Measurements from ENCODE around the gene LIN37.

The LIN37 gene

DNA sequence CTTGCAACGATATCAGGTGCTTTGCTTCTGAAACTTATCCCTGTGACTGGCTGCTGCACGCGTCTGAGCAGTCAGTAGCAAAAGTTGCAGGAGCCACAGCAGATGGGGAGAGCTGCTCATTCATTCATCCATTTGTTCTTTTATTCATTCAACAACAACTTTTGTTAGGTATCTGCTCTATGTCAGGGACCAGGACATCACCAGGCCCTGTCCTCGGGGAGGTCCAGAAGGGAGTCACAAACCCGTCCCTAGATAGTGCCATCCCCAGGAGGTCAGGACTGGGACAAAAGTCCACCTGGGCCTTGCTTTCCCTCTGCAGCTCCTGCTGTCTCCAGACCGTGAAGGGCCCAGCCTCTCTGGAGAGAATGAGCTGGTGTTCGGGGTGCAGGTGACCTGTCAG lies 29.6 kb downstream of the LIN37 start:
- no peak for ATAC-seq
- TF ChIP-seq ZFP30 (CRISPR knock-in tag; IDR thresholded peaks at IDR 0.05) (no peak), ZFP3 (CRISPR knock-in tag; IDR thresholded peaks at IDR 0.05) (no peak), ISL1 (CRISPR knock-in tag; IDR thresholded peaks at IDR 0.05) (no peak), RARB (CRISPR knock-in tag; IDR thresholded peaks at IDR 0.05) (no peak), ZC3H10 (CRISPR knock-in tag; IDR thresholded peaks at IDR 0.05) (no peak), TCF4 (CRISPR knock-in tag; IDR thresholded peaks at IDR 0.05; ENCODE audit: borderline replicate concordance) (no peak), CSDC2 (CRISPR knock-in tag; IDR thresholded peaks at IDR 0.05) (no peak), SNAI2 (CRISPR knock-in tag; IDR thresholded peaks at IDR 0.05) (no peak), ZNF8 (CRISPR knock-in tag; IDR thresholded peaks at IDR 0.05) (no peak)
- TF ChIP-seq, protein P1, sequence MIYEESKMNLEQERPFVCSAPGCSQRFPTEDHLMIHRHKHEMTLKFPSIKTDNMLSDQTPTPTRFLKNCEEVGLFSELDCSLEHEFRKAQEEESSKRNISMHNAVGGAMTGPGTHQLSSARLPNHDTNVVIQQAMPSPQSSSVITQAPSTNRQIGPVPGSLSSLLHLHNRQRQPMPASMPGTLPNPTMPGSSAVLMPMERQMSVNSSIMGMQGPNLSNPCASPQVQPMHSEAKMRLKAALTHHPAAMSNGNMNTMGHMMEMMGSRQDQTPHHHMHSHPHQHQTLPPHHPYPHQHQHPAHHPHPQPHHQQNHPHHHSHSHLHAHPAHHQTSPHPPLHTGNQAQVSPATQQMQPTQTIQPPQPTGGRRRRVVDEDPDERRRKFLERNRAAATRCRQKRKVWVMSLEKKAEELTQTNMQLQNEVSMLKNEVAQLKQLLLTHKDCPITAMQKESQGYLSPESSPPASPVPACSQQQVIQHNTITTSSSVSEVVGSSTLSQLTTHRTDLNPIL (CRISPR knock-in tag; IDR thresholded peaks at IDR 0.05; ENCODE audit: low read depth): no peak
- TF ChIP-seq, protein P2, sequence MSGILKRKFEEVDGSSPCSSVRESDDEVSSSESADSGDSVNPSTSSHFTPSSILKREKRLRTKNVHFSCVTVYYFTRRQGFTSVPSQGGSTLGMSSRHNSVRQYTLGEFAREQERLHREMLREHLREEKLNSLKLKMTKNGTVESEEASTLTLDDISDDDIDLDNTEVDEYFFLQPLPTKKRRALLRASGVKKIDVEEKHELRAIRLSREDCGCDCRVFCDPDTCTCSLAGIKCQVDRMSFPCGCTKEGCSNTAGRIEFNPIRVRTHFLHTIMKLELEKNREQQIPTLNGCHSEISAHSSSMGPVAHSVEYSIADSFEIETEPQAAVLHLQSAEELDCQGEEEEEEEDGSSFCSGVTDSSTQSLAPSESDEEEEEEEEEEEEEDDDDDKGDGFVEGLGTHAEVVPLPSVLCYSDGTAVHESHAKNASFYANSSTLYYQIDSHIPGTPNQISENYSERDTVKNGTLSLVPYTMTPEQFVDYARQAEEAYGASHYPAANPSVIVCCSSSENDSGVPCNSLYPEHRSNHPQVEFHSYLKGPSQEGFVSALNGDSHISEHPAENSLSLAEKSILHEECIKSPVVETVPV (CRISPR knock-in tag; IDR thresholded peaks at IDR 0.05): no peak
- TF ChIP-seq, protein P3, sequence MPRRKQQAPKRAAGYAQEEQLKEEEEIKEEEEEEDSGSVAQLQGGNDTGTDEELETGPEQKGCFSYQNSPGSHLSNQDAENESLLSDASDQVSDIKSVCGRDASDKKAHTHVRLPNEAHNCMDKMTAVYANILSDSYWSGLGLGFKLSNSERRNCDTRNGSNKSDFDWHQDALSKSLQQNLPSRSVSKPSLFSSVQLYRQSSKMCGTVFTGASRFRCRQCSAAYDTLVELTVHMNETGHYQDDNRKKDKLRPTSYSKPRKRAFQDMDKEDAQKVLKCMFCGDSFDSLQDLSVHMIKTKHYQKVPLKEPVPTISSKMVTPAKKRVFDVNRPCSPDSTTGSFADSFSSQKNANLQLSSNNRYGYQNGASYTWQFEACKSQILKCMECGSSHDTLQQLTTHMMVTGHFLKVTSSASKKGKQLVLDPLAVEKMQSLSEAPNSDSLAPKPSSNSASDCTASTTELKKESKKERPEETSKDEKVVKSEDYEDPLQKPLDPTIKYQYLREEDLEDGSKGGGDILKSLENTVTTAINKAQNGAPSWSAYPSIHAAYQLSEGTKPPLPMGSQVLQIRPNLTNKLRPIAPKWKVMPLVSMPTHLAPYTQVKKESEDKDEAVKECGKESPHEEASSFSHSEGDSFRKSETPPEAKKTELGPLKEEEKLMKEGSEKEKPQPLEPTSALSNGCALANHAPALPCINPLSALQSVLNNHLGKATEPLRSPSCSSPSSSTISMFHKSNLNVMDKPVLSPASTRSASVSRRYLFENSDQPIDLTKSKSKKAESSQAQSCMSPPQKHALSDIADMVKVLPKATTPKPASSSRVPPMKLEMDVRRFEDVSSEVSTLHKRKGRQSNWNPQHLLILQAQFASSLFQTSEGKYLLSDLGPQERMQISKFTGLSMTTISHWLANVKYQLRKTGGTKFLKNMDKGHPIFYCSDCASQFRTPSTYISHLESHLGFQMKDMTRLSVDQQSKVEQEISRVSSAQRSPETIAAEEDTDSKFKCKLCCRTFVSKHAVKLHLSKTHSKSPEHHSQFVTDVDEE (CRISPR knock-in tag; IDR thresholded peaks at IDR 0.05): no peak
- TF ChIP-seq, protein P4, sequence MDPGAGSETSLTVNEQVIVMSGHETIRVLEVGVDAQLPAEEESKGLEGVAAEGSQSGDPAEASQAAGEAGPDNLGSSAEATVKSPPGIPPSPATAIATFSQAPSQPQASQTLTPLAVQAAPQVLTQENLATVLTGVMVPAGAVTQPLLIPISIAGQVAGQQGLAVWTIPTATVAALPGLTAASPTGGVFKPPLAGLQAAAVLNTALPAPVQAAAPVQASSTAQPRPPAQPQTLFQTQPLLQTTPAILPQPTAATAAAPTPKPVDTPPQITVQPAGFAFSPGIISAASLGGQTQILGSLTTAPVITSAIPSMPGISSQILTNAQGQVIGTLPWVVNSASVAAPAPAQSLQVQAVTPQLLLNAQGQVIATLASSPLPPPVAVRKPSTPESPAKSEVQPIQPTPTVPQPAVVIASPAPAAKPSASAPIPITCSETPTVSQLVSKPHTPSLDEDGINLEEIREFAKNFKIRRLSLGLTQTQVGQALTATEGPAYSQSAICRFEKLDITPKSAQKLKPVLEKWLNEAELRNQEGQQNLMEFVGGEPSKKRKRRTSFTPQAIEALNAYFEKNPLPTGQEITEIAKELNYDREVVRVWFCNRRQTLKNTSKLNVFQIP (CRISPR knock-in tag; IDR thresholded peaks at IDR 0.05; ENCODE audit: borderline replicate concordance, low read depth): no peak

DNA sequence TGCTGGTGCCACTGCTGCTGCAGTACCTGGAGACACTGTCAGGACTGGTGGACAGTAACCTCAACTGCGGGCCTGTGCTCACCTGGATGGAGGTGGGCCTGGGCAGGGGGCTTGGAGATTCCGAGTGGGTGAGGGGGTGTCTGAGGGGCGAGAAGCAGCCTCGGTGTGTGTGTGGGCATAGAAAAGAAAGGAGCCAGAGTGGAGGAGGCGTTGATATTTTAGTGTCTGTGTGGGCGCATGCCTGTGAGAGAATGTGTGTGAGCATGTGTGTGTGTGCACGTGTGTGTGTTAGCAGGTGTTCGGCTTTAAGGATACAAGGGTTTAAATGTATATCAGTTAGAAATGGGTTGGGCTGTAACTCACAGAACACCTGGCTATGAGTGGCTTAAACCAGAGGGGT lies 30.7 kb downstream of the LIN37 start:
- TF ChIP-seq TCF4 (CRISPR knock-in tag; IDR thresholded peaks at IDR 0.05; ENCODE audit: borderline replicate concordance): no peak
- no peak for TF ChIP-seq RARB (CRISPR knock-in tag; IDR thresholded peaks at IDR 0.05)
- TF ChIP-seq ZNF565 (CRISPR knock-in tag; conservative IDR thresholded peaks at IDR 0.05; ENCODE audit: low read depth): no peak
- TF ChIP-seq, protein P2 (CRISPR knock-in tag; IDR thresholded peaks at IDR 0.05): no peak
- TF ChIP-seq ZFP30 (CRISPR knock-in tag; IDR thresholded peaks at IDR 0.05): no peak
- no peak for TF ChIP-seq CSDC2 (CRISPR knock-in tag; IDR thresholded peaks at IDR 0.05)
- TF ChIP-seq, protein P5, sequence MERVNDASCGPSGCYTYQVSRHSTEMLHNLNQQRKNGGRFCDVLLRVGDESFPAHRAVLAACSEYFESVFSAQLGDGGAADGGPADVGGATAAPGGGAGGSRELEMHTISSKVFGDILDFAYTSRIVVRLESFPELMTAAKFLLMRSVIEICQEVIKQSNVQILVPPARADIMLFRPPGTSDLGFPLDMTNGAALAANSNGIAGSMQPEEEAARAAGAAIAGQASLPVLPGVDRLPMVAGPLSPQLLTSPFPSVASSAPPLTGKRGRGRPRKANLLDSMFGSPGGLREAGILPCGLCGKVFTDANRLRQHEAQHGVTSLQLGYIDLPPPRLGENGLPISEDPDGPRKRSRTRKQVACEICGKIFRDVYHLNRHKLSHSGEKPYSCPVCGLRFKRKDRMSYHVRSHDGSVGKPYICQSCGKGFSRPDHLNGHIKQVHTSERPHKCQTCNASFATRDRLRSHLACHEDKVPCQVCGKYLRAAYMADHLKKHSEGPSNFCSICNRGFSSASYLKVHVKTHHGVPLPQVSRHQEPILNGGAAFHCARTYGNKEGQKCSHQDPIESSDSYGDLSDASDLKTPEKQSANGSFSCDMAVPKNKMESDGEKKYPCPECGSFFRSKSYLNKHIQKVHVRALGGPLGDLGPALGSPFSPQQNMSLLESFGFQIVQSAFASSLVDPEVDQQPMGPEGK (CRISPR knock-in tag; IDR thresholded peaks at IDR 0.05; ENCODE audit: borderline replicate concordance): no peak
- TF ChIP-seq BACH2 (CRISPR knock-in tag; IDR thresholded peaks at IDR 0.05; ENCODE audit: borderline replicate concordance): no peak
- TF ChIP-seq ZNF70 (CRISPR knock-in tag; IDR thresholded peaks at IDR 0.05): no peak
- TF ChIP-seq, protein P3 (CRISPR knock-in tag; IDR thresholded peaks at IDR 0.05): no peak
- TF ChIP-seq, protein P4 (CRISPR knock-in tag; IDR thresholded peaks at IDR 0.05; ENCODE audit: borderline replicate concordance, low read depth): no peak
- TF ChIP-seq GLIS3 (CRISPR knock-in tag; IDR thresholded peaks at IDR 0.05): no peak
- TF ChIP-seq, protein P1 (CRISPR knock-in tag; IDR thresholded peaks at IDR 0.05; ENCODE audit: low read depth): no peak
- no peak for TF ChIP-seq ARNTL (CRISPR knock-in tag; IDR thresholded peaks at IDR 0.05; ENCODE audit: borderline replicate concordance, low read depth)
- TF ChIP-seq PPARA (CRISPR knock-in tag; IDR thresholded peaks at IDR 0.05; ENCODE audit: borderline replicate concordance): no peak
- no peak for TF ChIP-seq OSR1 (CRISPR knock-in tag; IDR thresholded peaks at IDR 0.05)
- TF ChIP-seq ESRRG (CRISPR knock-in tag; IDR thresholded peaks at IDR 0.05): no peak
- TF ChIP-seq ZNF8 (CRISPR knock-in tag; IDR thresholded peaks at IDR 0.05): no peak

More for the DNA sequence above, 30.7 kb downstream of the LIN37 start:
- no peak for ATAC-seq
